ENCODE data around the gene SHKBP1. TPM values are rescaled to one million over a fixed set of nuclear protein-coding genes. Genes with fewer than 3 reads are reported as not detected.

Gene SHKBP1
- total RNA-seq, 1 experiment from 2014 or later, result 43.0 TPM

- ATAC-seq, result no peak
- no TSS peak for BruUV-seq (replicated peaks)
Observed at GRCh38 chr19:40604171-40604646, 27.5 kb downstream of the SHKBP1 start.

GRCh38 chr19:40604647-40605215 is 28.1 kb downstream of the SHKBP1 start:
- Histone ChIP-seq H3K9me3 (ENCODE audit: low read length) (no peaks in the 10 kb centered on the region), H3K27me3 (ENCODE audit: low read length) (no peaks in the 10 kb centered on the region), H3K4me2 (ENCODE audit: low read length) (peak overlapping the region; percentile 97), H3F3A (ENCODE audit: low read length, unreplicated experiment) (no peaks in the 10 kb centered on the region), H3K4me3 (ENCODE audit: low read length) (peak overlapping the region; percentile 71), H2AFZ (ENCODE audit: low read length) (peak overlapping the region; percentile 76), H3K79me2 (ENCODE audit: low read length) (no peaks in the 10 kb centered on the region), H3K9me2 (replicated peaks; ENCODE audit: low read length) (no peaks in the 10 kb centered on the region), H3K9ac (ENCODE audit: low read length) (peak overlapping the region; percentile 48), H4K20me1 (ENCODE audit: low read length) (no peaks in the 10 kb centered on the region), H3K4me1 (ENCODE audit: insufficient read depth, low read length) (peaks cover 31% of the 10 kb centered on the region), H3K27ac (ENCODE audit: low read length) (peak overlapping the region; percentile 45), H3K36me3 (ENCODE audit: low read depth, low read length) (no peaks in the 10 kb centered on the region)
- TF ChIP-seq EZH2phosphoT487 (IDR thresholded peaks at IDR 0.05; ENCODE audit: borderline replicate concordance, low read length), result no peak
- TF ChIP-seq EZH2 (IDR thresholded peaks at IDR 0.05; ENCODE audit: low read length, unreplicated experiment), result no peak
- no peak for TF ChIP-seq CTCF (conservative IDR thresholded peaks at IDR 0.05; ENCODE audit: low read depth, low read length)
- CTCF ChIA-PET, result interaction anchor here (0.6 to 2.3 kb wide), 5 partner anchors 29 to 141 kb away, joined by 4 to 16 read pairs (median 9); no protein-coding TSS in a partner anchor
- ATAC-seq (no peak), DNase-seq (peak; percentile 42)
- intact Hi-C loops (cut with micrococcal nuclease), result loop anchor here (1.0 kb wide), 1 partner anchor 30 kb away; no protein-coding TSS in a partner anchor
- POLR2A ChIA-PET (ENCODE audit: unreplicated experiment), result no interaction called here
- BruUV-seq (replicated peaks), result TSS peak; percentile 33

More at GRCh38 chr19:40604171-40604646, 27.5 kb downstream of the SHKBP1 start:
- TF ChIP-seq EZH2phosphoT487 (IDR thresholded peaks at IDR 0.05; ENCODE audit: borderline replicate concordance, low read length) (no peak), EZH2 (IDR thresholded peaks at IDR 0.05; ENCODE audit: low read length, unreplicated experiment) (no peak), CTCF (conservative IDR thresholded peaks at IDR 0.05; ENCODE audit: low read depth, low read length) (no peak)
- Histone ChIP-seq H3K36me3 (ENCODE audit: low read depth, low read length) (no peaks in the 10 kb centered on the region), H3K27me3 (ENCODE audit: low read length) (no peaks in the 10 kb centered on the region), H3K9me3 (ENCODE audit: low read length) (no peaks in the 10 kb centered on the region), H3K79me2 (ENCODE audit: low read length) (no peaks in the 10 kb centered on the region), H3K9ac (ENCODE audit: low read length) (no peak overlapping the region), H3F3A (ENCODE audit: low read length, unreplicated experiment) (no peaks in the 10 kb centered on the region), H3K9me2 (replicated peaks; ENCODE audit: low read length) (no peaks in the 10 kb centered on the region), H3K4me3 (ENCODE audit: low read length) (peak overlapping the region; percentile 68; the same call in 1 of the 2 replicates), H3K4me1 (ENCODE audit: insufficient read depth, low read length) (peaks cover 32% of the 10 kb centered on the region), H4K20me1 (ENCODE audit: low read length) (no peaks in the 10 kb centered on the region), H2AFZ (ENCODE audit: low read length) (0 out of 2 replicates have a peak overlapping the region, but pooled peaks have one; percentile 61), H3K4me2 (ENCODE audit: low read length) (peak overlapping the region; percentile 97), H3K27ac (ENCODE audit: low read length) (no peak overlapping the region)
- intact Hi-C loops (cut with micrococcal nuclease), result no loop called here
- no peak for DNase-seq
- ChIA-PET POLR2A (ENCODE audit: unreplicated experiment) (interaction anchor here (0.6 kb wide), 1 partner anchor 138 kb away, joined by 4 read pairs; no protein-coding TSS in a partner anchor), CTCF (interaction anchor here (1.4 to 2.3 kb wide), 3 partner anchors 30 to 140 kb away, joined by 8 to 16 read pairs (median 14); partner anchors contain the start of gene BLVRB)

Measured in PC-3 (cell line).